Kidney (tissue), 14 donors: ENCODE measurements around the gene DAW1. TPM values are rescaled to one million over a fixed set of nuclear protein-coding genes. Genes with fewer than 3 reads are reported as not detected.
A peak's percentile ranks its signal among the peaks of the same experiment; 100 is the strongest.

Experiments
- DNase-seq, 5 donors: peaks; one replicate each; pipeline ENCODE4 v3.0.0-alpha.2; 2013 to 2020
- FAIRE-seq: peaks from 2 replicates; lab custom pipeline; 2012; peaks lifted over from hg19 to GRCh38; lab: Jason Lieb, UNC
- H3K27ac ChIP-seq, 2 donors: one replicate each; pipeline ENCODE4 v1.7.0; 2013; ENCODE audit warnings: low read depth in 2 of 2, low read length in 2 of 2, inconsistent platforms in 1 of 2
- H3K27me3 ChIP-seq: one replicate; pipeline ENCODE4 v1.7.1; 2013; ENCODE audit warnings: low read length, inconsistent platforms; ENCODE audit not compliant: control insufficient read depth, insufficient read depth
- H3K36me3 ChIP-seq, 3 donors: one replicate each; pipeline versions ENCODE4 v1.7.0 to v1.7.1; 2013; ENCODE audit warnings: low read length in 3 of 3, control low read depth in 1 of 3, inconsistent platforms in 1 of 3; ENCODE audit not compliant: insufficient read depth in 3 of 3, control insufficient read depth in 2 of 3
- H3K4me1 ChIP-seq, 3 donors: one replicate each; pipeline versions ENCODE4 v1.7.0 to v1.7.1; 2013; ENCODE audit warnings: low read length in 3 of 3, inconsistent platforms in 1 of 3, low read depth in 1 of 3; ENCODE audit not compliant: control insufficient read depth in 2 of 3, insufficient read depth in 2 of 3
- H3K4me3 ChIP-seq, 3 donors: one replicate each; pipeline versions ENCODE4 v1.7.0 to v1.8.1; 2013; ENCODE audit warnings: low read length in 3 of 3, control low read depth in 1 of 3, inconsistent platforms in 1 of 3
- H3K9ac ChIP-seq, 3 donors: one replicate each; pipeline versions ENCODE4 v1.7.0 to v1.7.1; 2013; ENCODE audit warnings: low read length in 3 of 3, control low read depth in 1 of 3, inconsistent platforms in 1 of 3
- H3K9me3 ChIP-seq, 3 donors: one replicate each; pipeline versions ENCODE4 v1.7.0 to v1.7.1; 2013; ENCODE audit warnings: low read length in 3 of 3, control low read depth in 1 of 3, inconsistent platforms in 1 of 3; ENCODE audit not compliant: control insufficient read depth in 2 of 3, insufficient read depth in 1 of 3
- intact Hi-C: fragments of 100-400 bp; cut with DNase I; formaldehyde crosslinking; loops from one replicate; pipeline ENCODE4 v1.11.1; 2022
- polyA plus RNA-seq: library from polyadenylated mRNA; stranded (reverse); fragments of 350-450 nt; fragmentation: Illumina TruSeq; extraction: RNeasy Lipid Tissue Mini Kit (QIAGEN cat#74804); gene quantifications from one replicate; pipeline ENCODE4 v1.2.3, GENCODE V29; 2014; ENCODE audit warnings: low read depth, low replicate concordance; ENCODE audit not compliant: insufficient read depth
- total RNA-seq: library from RNA; stranded (reverse); fragmentation: NEBNext Ultra II Directional; extraction: Animal tissue kit (Norgen Biotek cat#: 25700); gene quantifications from one replicate; pipeline ENCODE4 v1.2.1, GENCODE V29; 2021
- TF ChIP-seq, protein P1 (sequence below): IDR thresholded peaks from 3 replicates; pipeline ENCODE4 v1.5.1; 2012; ENCODE audit warnings: mild to moderate bottlenecking, moderate library complexity, borderline replicate concordance; ENCODE audit not compliant: insufficient read depth; ENCODE audit errors: extremely low read depth
- donor health status: control.
- donor health status: control.
- donor health status: control.
- donor health status: control.
- donor health status: control.
- donor health status: DM: yes; HTN: yes; CAD: no.
- donor health status: Normal renal cell carcinoma (clear cell type).

Gene DAW1
- total and polyA plus RNA-seq, 2 donors from 2014 or later = 1.0 to 1.7 TPM

DNA sequence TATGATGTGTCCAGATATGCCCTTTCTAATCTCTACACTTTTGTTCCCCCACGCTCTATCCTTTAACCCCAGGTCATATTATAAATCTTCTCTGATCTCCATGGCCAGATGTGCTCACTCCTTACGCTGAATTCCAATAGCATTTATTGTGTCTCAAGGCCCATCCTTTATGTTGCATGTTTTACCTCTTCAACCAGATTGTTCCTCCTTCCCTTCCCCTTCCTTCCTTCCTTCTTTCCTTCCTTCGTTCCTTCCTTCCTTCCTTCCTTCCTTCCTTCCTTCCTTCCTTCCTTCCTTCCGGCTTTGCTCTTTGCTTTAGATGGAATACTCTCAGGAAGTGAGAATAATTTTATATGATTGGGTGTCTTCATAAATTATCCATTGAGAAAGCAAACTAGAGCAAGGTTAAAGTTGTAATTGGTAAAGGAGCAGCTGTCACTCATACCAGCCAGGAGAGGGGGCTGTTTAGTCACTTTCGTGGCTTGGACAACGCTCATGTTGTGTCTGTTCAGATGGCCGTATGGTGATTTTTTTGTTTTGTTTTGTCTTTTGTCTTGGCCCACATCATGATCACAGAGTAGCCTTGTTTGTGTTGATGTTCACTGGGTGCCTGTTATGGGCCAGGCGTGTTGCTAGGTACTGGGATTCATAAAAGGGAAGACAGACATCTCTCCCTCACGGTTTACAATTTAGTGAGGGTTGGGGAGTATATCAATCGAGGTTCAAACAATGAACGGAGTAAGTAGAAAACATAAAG, 68.0 kb downstream of the DAW1 start:
- TF ChIP-seq, protein P1, sequence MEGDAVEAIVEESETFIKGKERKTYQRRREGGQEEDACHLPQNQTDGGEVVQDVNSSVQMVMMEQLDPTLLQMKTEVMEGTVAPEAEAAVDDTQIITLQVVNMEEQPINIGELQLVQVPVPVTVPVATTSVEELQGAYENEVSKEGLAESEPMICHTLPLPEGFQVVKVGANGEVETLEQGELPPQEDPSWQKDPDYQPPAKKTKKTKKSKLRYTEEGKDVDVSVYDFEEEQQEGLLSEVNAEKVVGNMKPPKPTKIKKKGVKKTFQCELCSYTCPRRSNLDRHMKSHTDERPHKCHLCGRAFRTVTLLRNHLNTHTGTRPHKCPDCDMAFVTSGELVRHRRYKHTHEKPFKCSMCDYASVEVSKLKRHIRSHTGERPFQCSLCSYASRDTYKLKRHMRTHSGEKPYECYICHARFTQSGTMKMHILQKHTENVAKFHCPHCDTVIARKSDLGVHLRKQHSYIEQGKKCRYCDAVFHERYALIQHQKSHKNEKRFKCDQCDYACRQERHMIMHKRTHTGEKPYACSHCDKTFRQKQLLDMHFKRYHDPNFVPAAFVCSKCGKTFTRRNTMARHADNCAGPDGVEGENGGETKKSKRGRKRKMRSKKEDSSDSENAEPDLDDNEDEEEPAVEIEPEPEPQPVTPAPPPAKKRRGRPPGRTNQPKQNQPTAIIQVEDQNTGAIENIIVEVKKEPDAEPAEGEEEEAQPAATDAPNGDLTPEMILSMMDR = peak; percentile 35
- no peak for FAIRE-seq

DNA sequence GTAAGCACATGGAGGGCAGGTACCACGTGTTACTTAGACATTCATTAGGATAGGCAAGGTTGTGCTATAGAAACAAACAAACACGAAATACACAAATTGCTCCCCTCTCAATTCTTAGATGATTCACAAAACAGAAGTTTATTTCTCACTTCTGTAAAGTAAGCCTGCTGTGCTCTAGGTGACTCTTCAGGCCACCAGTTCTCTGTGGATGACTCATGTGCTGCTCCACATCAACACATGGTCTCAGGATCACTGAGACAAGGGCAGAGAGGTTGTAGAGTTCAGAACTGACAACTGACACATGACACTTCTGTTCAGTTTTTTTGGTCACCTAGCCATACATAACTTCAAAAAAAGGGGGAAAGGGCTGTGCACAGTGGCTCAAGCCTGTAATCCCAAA, 70.6 kb downstream of the DAW1 start:
- H3K4me1 ChIP-seq = no peaks in the 10 kb centered on the region
- H3K9ac ChIP-seq = no peak overlapping the region
- TF ChIP-seq, protein P1 = no peak
- no peaks in the 10 kb centered on the region for H3K36me3 ChIP-seq
- DNase-seq (no peak), FAIRE-seq (no peak)
- no peaks in the 10 kb centered on the region for H3K27me3 ChIP-seq
- H3K4me3 ChIP-seq = no peak overlapping the region
- no peak overlapping the region for H3K27ac ChIP-seq
- peaks cover 0 to 2% (median 0%) of the 10 kb centered on the region in 3 donors for H3K9me3 ChIP-seq
- intact Hi-C loops = no loop called here

More for the DNA sequence above, 68.0 kb downstream of the DAW1 start:
- peak in 3 of 5 donors; percentile 10 to 36 (median 17) for DNase-seq
- H3K9me3 ChIP-seq = no peaks in the 10 kb centered on the region
- no peaks in the 10 kb centered on the region for H3K4me1 ChIP-seq
- H3K36me3 ChIP-seq = no peaks in the 10 kb centered on the region
- no peaks in the 10 kb centered on the region for H3K27me3 ChIP-seq
- H3K9ac ChIP-seq = no peak overlapping the region
- no peak overlapping the region for H3K27ac ChIP-seq
- H3K4me3 ChIP-seq = no peak overlapping the region
- intact Hi-C loops = no loop called here

DNA sequence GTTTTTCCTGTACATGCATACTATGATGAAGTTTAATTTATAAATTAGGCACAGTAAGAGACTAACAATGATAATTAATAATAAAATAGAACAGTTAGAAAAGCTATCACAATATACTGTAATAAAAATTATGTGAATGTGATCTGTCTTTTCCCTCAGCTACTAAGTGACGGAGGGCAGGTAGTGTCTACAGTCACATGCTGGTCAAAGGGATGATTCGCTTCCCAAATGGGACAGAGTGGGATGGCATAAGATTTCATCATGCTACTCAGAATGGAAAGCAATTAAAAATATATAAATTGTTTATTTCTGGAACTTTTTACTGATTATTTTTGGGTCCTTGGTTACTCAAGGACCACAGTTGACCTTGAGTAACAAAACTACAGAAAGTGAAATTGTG, 71.5 kb downstream of the DAW1 start:
- Histone ChIP-seq H3K9me3 (peaks cover 0 to 2% (median 0%) of the 10 kb centered on the region in 3 donors), H3K27ac (no peak overlapping the region), H3K36me3 (no peaks in the 10 kb centered on the region), H3K27me3 (no peaks in the 10 kb centered on the region), H3K4me3 (no peak overlapping the region), H3K9ac (no peak overlapping the region), H3K4me1 (no peaks in the 10 kb centered on the region)
- intact Hi-C loops = no loop called here
- DNase-seq = no peak
- TF ChIP-seq, protein P1 = no peak
- FAIRE-seq = no peak
